Stimulated activated naive CD4-positive, alpha-beta T cell treated with Interleukin-2 at 50 U/mL for 16 hours (primary cell): ENCODE data around the gene MYO18A.

Experiments used
- DNase-seq: peaks from one replicate; lab custom pipeline; 2025; lab: John Stamatoyannopoulos, UW

MYO18A gene

DNA sequence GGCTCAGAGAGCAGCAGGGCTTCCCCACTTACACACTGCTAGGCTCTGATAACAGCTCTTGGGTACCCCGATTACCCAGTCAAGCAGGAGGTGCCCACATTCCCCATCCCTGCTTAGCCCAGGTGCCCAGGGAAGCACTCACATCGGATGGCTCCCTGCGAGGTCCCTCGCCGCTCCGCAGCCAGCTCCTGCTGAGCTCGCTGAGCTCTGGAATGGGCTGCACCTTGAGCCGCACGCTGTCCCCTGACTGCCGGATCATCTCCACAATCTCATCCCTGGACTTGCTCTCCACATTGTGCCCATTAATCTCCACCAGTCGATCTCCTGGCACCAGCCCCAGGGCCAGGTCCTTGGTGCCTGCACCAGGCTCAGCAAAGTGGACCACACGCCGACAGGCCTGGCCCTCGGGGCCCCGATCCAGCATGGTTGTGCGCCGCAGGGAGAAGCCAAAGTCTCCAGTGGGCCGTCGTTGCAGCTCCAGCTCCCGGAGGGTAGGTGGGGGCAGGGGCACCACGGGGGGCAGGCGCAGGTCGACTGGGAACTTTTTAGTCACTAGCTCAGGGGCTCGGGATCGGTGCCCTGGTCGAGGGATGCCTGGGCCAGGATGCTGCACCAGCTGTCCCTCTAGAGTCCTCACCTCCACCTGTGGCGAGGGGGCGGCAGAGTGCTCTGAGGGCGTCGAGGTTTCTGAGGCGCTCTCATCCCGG, 14.2 kb downstream of the MYO18A start:
- no peak for DNase-seq

DNA sequence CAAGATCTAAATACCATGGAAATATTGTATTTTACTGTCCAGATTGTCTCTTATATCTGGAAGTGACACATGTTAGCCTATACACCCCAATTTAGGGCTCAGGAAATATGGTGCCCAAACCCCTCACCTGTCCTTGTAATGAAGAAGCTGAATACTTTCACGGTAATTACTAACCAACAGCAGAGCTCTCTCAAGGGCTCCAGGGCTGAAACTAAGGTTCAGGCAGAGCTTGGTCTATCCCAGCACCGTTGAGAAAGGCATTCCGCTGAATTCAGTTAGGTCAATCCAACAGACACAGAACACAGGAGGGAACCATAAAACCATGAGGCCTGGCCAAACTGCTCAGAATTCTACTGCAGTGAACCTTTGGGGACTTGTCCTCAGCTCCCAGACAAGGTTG, 14.9 kb downstream of the MYO18A start:
- DNase-seq = no peak

DNA sequence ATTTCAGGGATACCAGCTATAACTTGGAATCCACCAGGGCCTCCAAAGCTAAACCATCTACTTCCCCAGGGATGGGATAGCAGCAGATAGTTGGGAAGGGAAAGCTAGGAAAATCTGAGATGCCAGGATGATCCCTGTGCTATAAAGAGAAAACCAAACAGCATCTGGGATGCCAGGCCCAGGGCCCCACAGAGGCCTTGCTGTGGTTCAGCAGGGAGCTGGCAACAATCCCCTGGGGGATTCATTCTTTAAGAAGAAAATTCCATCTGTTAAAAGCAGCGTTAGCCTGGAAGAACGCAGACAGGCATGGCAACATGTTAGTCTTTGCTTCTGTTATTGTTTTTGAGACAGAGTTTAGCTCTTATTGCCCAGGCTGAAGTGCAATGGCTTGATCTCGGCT, 16.6 kb downstream of the MYO18A start:
- DNase-seq = no peak

DNA sequence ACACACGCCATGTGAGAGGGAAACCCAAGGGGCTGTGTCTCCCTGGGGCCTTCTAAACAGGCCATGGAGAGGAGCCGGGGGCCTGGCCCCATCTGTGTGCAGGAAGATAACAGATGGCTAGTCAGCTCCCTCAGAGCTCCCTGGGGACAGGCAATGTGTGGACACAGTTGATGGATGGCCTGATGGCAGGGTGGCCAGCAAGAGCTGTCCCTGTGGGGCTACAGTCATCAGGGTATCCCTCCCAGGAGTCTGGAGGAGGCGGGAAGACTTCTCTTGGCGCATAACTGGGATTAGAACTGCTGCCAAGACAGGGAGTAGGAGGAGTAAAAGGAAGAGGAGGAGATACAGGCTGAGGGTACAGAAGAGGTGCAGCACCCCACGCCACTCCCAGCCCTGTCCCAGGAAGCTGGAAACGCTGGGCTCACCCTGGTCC, 17.3 kb downstream of the MYO18A start:
- no peak for DNase-seq

DNA sequence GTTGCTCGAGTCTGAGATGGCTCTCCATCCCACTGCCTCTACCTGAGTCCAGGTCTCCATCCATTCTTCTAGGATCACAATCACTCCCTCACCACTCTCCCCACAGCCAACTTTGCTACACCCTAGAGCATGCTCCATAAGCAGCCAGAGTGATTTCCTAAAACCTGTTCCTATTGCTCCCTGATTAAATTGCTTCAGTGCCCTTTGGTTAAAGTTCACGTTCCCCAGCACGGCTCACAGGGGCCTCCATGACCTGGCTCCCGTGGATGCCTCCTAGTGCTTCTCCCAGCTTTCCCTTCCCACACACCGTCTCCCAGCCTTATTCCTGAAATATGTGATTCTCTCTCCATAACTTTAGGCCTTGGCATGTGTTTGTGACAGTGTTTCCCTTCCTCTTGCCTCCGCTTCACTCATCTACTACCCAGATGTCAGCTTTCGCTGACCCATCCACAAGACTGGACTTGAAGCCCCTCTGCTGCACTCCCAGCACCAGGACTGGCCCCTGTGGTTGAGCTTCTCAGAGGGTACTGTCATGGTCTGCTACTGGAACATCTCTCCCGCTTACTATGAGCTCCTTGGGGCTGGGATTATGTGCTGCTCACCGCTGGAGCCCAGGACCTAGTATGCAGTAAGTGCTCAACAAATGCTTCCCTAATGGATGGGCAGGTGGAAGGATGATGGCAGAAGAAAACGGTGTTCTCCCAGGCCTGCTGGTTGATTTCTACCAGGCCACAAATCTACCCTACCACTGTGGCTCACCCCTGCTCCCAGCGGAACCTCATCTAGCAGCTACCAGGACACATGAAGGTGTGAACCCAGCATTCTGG, 17.9 kb downstream of the MYO18A start:
- DNase-seq = no peak

DNA sequence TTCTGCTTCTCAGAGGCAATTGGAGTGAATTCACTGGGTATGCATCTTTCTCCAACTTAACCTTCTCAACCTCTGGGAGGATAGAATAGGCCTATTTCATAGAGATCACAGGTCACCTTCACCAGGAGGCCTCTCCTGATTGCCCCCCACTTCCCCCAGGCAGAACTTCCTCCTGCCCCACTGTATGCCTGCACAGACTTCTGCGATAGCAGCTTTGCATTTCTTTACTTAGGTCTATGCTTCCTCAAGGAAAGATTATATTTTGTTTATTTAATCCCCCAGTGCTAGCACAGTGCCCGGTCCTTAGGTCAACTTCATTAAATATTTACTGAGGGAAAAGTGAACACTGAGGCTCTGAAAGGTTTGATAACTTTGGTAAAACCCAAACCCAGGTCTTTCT, 19.9 kb downstream of the MYO18A start:
- no peak for DNase-seq

DNA sequence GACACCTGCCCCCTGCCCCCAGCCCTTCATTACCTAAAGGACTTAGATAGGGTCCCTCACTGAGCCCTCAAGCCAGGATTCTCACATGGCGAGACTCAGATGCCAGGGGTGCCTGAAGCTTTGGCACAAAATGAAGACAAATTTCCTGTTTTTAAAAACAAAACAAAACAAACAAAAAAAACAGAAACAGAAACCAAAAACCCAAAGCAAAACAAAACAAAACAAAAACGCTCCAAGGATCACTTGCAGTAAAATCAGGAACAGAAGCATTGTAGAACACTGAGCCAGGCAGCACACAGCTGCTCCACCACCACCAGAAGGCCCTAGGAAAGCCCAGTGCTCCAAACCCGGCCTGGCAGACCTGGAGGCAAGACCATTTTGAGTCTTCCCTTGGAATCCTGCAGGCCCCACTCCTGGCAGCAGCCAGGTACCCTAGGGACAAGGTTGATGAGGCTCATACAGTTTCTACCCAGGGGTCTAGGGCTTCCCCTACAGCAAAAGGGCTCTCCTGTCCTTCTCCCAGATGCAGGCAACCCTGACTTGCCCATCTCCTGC, 20.8 kb downstream of the MYO18A start:
- DNase-seq = no peak

DNA sequence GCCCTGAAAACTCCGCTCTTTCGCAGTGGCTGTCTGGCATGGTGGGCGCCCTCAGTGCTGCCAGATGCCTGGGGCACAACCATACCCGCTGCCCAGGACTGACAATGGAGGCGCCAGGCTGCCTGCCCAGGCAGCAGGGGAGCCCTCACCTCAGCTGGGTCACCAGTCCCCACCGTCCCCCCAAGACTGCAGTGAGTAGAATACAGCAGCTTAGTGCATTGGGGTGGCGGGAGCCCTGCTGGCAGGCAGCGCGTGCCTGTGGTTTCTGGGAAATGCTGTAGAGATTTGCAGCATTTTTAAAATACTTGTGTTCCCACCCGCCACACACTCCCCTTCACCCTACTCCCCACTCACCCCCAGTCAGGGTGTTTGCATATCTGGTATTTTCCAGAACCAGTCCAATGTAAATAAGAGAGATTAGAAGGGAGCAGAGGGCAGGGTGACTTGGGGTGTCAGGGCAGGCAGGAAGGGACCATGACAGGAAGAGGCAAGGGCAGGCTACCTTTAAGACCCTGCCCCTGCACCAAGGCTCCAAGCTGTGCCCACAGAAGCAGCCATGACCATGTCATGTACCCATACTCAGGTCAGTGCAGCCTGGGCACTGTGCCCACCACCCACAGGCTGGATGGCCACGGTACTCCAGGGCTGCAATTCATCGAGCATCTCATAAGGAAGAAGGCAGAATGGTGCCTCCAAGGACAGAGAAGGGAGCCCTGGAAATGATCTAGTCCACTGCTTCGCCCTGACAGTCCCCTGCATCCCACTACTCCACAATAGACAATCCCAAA, 21.5 kb downstream of the MYO18A start:
- DNase-seq = no peak

DNA sequence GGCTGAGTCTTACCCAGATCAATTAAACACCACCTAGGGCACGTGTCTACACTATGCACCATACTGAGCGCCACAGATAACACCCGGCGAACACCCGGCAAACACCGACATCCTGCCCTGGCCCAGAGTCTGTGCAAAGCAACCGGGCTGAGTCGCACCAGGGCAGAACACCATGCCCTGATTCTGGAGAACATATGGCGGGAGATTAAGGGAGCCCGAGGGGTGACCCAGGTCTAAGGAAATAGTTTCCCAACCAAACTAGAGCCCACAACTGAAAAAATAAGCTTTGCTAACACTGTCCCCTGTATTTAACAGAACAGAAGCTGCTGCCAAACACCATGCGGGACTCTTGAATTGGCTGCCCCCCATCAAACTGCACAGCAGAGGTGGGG, 22.1 kb downstream of the MYO18A start:
- no peak for DNase-seq

DNA sequence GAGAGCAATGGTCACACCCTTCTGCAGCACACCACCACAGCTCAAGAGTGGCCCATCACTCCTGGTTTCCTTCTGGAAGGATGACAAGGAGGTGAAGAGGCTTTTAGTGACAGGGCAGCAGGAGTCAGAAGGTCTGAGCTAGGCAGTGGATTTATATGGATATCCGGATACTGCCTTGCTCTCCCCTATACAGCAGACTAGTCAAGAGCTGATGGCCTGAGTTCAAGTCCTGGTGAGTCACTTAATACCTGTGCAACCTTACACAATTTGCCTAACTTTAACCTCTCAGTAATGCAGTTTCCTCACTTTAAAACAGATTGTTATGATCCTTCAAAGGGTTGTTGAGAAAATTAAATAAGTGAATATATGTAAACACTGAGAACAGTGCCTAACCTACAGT, 22.9 kb downstream of the MYO18A start:
- DNase-seq = no peak

DNA sequence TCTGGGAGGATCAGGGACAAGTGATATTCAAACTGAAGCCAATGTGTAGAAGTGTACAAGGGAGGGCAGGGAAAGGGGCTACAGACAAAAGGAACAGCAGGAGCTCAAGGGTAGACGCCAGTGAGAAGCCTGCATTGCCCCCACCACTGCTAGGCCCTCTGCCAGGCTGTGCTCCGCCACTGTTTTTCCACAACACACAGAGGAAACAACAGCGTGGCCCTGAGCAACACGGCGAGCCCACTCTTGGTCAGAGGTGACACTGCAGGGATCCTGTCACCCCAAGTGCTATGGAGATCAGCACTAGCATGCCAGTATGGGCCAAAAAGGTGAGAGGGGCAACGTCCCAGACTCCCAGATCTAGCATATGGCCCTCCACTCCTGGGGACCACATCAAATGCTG, 23.4 kb downstream of the MYO18A start:
- DNase-seq = no peak

DNA sequence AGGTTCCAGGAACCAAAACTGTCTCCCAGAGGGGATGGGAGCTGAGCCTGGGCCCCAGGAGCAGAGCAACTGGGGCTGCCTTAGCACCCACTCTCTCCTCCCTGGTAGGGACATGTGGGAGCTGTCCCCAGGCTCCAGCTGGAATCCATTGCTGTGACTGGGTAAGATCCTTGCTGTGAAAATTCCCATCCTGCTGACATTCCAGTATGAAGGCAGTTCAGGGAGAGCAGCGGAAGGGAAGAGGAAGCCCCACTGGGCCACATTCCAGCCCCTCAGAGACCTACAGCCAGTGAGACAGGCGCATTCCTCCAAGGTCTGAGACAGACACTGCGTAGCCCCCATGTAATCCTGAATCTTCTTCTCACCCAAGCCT, 24.2 kb downstream of the MYO18A start:
- no peak for DNase-seq

DNA sequence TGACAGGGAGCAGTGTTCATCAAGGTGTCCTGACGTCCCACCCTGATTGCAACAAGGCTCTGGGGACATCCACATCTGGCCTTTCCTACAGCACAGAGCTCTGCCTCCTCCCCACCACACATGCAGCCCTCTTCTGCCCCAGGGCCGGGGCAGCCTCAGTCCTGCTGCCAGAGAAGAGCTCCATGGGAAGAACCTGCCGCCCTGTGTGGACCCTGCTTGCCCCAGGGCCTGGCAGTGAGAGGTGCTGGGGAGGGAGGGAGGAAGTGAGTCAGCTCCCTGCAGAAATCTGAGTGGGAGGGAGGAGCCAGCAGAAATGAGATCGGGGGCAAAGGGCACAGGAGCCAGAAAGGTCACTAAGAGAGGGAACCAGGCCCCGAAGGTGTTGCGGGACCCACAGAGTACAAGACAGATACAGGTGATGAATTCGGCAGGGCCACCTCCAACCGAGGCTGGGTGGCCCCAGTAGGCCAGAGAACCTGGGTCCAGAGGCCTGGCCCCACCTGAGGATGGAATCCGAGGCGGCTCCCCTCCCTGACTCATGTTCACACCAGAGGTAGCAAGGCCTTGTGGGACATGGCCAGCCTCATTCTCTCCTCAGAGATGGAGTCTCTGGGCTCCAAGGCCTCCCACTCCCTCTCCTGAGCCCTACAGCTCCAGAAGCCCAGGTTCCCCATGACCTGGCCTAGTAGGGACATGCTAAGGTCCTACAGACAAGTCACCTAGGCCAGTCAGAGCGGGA, 24.8 kb downstream of the MYO18A start:
- DNase-seq = peak; percentile 69

DNA sequence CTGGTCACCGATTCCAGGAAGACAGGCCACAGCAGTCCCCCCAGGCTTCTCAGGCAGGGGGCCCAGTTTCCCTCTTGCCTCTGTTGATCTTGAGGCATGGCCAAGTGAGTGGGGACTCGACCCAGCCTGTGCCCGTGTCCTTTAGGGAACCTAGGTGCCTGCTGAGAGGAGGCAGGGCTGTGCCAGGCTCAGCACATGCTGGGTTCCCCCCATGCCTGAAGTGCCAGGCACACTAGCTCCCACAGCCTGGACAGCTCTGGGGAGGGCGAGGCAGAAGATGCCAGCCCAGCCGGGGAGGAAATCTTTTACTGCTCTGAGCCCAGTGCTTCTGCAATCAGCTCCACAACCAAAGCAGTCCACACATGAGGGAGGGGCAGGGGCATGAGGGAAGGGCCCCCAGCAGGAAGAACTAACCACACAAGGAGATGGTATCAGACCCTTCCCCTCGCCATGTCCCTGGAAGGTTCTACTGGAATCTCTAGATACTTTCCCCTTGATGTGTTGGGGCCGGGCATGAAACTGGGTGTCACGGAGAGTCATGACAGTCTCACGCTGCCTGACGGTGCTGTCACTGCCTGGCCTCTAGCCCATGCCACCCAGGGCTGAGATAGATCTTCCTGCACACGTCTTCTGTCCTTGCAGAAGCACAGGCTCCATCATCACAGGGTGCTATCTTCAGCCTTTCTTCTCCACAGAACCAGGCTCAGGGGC, 25.5 kb downstream of the MYO18A start:
- peak; percentile 13 for DNase-seq

DNA sequence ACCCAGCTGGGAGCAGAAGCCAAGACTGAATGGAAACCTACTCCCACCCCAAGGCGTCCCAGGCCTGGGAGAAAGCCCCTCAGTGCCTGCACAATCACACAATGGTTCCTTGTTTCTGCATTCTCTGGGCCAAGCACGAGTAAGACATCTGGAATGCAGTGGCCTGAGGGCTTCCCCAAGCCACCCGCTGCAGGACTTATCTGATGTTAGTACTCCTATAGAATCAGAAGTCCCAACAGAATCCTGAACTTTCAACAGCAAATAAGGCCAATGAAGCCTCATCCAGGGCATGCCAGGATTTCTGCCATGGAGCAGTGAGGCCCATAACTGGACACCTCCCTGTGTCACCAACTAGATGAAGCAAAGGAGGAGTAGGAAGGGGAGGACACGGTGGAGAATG, 28.6 kb downstream of the MYO18A start:
- no peak for DNase-seq

DNA sequence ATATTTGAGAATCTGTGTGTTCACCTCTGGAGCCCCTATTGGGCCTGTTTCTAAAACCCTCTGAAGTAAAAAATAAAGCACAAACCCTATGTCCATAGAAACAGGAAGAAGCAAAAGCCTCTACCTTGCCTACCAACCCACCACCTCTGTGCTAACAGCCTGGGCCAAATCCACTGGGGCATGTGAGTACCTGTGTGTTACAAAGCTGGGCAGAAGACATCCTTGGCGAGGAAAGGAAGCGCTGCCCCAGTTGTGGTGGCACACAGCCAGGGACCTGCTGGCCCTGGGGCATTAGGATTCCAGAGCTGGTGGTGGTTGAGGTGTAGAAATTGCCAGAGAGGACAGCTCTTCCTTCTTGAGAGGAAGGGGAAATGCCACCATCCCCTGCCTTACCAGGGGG, 30.0 kb downstream of the MYO18A start:
- DNase-seq = no peak

DNA sequence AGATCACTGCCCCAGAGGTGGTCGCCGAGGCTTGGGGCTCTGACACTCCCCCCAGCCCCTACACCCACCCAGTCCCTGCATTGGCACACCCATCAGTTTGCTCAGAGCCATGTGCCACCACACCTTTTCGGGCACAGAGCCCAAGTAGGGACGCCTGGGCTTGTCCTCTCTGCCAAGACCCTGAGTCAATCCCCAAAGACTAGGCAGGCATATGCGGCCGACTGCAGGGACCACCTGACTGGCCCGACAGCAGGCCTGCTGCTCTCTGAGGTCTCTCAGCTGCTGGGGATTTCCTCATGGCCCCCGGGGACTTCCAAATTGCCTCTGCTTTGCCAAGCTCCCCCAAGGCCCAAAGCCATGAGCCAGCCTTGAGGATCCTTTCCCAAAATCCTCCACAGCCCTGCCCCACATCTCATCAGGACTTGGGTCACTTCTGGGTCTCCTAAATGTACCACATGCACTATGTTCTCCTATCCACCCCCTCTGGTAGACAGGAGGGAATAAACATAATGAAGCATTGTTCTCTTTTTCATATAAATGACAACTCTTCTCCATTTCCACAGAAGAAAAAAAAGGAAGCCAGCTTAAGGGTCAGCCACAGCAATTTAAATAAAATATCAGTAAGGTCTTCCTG, 30.6 kb downstream of the MYO18A start:
- no peak for DNase-seq

DNA sequence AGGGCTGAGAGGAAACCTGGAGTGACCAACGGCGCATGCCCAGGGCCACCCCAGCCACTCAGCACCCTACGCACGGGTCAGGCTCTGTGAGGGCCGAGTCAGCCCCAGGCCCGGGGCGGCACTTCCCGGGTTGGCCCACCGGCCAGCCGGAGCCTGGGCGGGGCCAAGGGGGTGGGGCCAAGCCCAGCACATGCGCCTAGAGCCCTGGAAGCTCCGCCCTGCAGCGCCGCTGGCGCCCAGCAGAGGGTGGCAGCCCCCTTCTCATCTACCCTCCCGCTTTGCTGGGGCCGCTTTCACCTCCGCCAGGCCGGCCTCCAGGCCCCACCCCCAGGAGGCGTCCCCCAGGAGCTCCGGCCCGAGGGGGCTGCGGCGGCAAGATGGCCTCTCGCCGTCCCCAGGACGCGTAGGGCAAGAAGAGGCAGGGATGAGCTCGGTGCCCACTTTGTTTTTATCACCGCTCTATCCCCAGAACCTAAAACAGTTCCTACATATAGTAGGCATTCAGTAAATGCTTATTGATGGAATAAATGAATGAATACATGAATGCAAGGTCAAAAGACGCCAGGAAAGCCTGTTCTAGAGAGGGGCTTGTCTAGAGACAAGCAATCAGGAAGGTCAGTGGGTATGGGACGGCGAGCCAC, 31.3 kb downstream of the MYO18A start:
- peak; percentile 86 for DNase-seq

DNA sequence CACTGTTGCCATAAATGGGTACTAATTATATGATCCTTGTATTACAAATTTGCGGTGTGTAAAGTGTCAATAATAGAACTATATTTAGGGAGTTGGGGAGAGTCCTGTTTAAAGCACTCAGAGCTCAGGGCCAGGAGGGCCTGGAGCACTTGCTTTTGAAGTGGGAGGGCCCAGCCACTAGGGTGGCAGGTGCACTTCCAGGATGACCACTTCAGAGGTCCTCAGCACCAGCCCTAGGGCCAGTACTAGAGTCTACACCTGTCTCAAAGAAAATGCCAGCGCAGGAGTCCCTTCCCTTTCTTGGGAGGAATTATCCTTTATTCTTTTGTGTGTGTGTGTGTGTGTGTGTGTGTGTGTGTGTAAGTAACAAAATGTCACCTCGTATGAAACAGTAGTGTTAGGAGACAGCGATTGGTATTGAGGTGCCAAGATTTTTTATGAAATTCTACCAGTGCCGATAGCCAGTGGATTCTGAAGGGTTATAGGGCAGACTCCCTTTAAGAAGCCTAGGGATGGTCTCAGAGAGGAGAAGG, 31.9 kb downstream of the MYO18A start:
- DNase-seq = no peak

DNA sequence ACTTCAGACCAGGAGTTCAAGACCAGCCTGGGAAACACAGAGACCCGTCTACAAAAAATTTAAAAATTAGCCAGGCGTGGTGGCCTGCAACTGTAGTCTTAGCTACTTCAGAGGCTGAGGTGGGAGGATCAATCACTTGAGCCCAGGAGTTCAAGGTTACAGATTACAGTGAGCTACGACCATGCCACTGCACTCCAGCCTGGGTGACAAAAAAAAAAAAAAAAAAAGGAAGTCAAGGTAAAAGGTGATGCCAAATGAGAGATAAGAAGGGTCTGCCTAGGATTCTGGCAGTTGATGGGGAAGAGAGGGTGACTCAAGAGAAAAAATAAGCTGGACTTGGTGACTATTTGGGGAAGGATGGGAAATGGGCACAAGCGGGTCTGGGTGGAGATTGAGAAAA, 32.5 kb downstream of the MYO18A start:
- DNase-seq = no peak
